ENCODE data around the gene SOCS1.
A peak's percentile ranks its signal among the peaks of the same experiment; 100 is the strongest.

Gene SOCS1

DNA sequence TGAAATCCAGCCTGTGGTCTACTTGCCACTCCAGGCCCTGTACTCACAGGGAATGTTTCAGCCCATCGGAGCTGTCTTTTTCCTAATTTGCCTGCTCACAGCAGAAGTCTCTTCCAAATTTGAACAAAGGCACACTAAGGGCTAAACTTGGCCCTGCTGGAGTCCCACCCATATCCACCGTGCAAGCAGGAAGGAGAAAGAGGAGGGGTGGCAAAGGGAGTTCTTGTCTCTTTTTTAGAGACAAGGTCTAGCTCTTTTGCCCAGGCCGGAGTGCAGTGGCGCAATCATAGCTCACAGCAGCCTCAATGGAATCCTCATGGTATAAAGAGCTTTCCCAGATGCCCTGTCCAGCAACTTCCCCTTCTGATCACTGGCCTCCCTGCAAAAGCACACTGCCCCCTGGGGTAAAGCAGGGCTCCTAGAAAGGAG lies 27.8 kb upstream of the SOCS1 start:
- DNase-seq: peak; percentile 69

DNA sequence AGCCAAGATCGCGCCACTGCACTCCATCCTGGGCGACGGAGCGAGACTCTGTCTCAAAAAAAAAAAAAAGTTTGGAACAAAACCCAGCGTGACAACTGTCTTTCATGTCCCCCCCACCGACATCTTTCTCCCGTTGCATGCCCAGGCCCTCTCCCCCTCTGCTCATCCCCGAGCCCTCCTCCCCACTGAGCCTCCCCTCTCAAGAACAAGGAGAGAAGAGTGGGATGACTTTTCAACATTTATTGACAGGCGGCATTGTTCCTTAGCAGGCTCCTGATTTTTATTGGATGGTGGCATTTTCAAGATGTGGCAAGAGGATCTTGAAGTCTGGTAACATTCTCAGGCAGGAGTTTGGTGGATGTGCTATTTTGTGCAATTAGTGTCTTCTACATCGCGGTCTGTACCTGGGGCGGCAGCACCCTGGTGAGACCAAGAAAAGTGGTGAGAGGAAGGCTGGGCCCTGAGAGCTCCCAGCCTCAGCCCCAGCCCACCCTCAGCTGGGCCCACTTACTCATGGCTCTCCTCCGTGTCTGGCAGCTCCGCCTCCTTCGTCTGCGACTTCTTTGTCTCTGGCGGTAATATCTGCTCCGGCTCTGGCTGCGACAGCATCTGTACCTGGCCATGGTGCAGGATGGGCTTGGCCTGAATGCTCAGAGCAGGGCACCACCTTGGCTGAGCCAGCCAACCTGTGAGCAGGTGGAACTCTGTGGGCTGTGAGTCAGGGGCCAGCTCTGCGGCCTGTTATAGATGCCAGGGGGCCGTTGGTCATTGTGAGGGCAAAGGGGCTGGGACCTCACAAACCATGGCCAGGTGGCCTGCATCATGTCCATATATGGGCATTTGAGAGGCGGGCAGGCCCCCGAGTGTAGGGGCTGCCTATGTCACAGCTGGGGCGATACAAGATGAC lies 24.9 kb upstream of the SOCS1 start, which contains the start of gene PRM1:
TSS of gene PRM1 (minus strand) at position 715 of the 907 bp plus-strand sequence. CDS start at position 623, 92 bp downstream.
- no peak for DNase-seq

DNA sequence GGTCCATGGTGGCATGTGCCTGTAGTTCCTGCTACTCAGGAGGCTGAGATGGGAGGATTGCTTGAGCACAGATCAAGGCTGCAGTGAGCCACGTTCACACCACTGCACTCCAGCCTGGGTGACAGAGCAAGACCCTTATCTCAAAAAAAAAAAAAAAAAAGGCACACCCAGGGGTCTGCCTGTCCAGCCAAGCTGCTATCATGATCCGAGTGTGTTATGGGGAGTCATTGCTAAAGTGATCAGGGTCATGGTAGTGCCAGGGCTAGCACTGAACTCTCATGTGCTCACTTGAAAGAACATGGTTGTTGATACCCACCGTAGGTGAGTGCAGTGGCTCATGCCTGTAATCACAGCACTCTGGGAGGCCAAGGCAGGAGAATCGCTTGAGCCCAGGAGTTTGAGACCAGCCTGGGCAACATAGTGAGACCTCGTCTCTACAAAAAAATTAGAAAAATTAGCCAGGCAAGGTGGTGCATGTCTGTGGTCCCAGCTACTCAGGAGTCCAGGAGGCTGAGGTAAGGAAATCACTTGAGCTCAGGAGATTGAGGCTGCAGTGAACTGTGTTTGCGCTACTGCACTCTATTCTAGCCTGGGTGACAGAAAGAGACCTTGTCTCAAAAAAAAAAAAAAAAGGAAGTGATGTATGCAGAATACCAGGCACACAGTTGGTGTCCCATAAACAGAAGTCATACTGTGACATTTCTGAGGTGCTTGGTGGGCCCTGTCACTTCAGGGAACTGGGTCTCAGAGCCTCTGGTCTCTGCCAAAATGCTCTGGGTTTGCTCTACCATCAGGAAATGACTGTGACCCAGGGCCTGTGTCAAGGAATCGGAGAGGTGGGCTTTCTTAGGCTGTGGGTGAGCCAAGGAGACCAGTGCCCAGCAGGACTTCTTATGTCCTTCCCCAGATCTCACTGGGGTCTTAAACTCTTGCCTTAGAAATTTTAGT lies 23.0 kb upstream of the SOCS1 start:
- DNase-seq: no peak

DNA sequence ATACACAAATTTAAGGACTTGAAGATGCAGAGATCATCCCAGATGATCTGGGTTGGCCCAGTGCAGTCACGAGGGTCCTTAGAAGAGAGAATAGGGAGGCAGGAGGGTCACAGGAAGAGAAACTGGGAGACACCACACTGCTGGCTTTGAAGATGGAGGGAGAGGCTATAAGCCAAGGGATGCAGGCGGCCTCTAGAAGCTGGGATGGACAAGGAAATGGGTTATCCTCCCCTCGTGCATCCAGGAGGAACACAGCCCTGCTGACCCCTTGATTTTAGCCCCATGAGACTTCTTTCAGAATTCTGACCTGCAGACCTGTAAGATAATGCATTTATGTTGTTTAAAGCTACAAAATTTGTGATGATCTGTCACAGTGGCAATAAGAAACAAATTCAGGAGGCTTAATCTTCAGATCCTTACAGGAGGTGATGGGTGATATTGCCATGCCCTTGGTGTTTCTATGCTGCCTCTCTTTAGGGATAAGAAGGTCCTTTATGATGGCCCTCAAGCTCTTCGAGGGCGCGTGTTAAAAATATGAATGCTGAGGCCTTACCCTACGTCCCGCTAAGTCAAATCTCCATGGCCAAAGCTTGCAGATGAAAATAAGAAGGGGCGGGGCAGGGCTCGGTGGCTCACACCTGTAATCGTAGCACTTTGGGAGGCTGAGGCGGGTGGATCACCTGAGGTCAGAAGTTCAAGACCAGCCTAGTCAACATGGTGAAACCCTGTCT lies 21.8 kb upstream of the SOCS1 start:
- DNase-seq: no peak

DNA sequence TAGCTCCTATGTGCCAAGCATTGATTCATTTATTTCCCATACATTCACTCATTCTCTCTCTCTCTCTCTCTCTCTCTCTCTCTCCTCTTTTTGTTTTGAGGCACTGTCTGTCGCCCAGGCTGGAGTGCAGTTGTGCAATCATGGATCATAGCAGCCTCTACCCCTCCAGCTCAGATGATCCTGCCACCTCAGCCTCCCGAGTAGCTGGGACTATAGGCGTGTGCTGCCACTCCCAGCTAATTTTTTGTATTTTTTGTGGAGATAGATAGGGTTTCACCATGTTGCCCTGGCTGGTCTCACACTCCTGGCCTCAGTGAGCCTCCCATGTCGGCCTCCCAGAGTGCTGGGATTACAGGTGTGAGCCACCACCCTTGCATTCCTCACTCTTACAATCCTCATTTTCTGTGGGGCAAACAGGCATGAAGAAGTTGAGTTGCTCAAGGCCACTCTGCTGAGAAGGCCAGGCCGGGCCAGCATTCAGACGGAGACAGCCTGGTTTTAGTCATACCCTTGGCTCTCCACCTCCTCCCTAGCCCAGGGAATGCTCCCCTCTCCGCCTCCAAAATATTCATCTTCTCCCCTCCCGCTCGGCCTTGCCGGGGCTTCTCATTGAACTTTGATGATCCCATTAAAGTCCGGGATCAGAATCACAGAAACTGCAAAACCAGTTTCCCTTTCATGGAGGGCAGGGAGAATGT lies 21.0 kb upstream of the SOCS1 start:
- no peak for DNase-seq

DNA sequence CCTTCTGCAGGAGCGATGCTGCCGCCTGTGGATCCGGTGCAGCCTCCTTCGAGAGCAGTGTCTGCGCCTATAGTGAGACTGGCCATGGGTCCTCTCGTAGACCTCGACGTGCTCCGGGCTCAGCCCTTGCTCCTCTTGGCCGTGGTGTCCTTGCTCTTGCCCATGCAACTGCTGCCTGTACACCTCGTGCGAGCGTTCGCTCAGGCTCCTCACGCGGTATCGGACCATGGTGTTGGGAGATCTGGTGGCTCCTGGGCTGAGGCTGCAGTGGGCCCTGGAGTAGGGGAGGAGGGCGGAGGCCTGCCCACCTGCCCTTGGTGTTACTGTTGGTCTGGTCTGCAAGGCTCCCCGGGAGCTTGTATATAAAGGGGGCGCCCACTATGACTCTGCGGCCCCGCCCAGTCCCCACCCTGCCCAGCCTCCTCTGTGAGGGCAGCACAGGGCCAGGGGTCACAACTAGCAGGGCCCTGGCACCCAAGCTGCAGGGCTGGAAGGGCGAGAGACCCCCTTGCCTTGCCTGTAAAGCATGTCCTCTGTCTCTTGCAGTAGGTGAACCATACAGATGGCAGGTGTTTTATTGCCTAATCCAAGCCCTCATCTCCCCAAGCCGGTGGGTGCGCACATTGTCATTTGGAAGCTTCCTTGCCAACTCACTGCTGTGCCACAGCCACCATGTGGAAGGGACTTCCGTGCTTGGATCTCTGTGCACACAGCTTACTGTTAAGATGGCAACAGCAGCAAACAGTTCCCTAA lies 20.3 kb upstream of the SOCS1 start, which contains the start of gene PRM2:
TSS of gene PRM2 (minus strand) at position 338 of the 753 bp plus-strand sequence. CDS start at position 228, 110 bp downstream.
- DNase-seq: no peak

DNA sequence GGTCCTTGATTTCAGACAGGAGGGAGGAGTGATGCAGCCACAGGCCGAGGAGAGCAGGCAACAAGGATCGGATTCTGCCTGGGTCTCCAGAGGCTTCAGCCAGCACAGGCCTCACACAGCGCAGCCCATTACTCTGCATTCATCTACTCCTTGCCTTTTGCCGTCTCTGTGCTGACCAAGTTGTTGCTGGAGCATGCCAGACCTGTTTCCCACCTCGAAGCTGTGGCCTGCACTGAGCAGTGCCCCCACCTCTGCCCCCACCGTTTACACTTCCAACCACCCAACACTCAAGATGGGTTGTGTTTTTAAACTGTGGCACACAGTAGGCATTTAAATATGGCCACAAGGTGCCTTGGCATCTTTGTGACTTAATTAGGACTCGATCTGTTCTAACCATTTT lies 19.0 kb upstream of the SOCS1 start:
- no peak for DNase-seq

DNA sequence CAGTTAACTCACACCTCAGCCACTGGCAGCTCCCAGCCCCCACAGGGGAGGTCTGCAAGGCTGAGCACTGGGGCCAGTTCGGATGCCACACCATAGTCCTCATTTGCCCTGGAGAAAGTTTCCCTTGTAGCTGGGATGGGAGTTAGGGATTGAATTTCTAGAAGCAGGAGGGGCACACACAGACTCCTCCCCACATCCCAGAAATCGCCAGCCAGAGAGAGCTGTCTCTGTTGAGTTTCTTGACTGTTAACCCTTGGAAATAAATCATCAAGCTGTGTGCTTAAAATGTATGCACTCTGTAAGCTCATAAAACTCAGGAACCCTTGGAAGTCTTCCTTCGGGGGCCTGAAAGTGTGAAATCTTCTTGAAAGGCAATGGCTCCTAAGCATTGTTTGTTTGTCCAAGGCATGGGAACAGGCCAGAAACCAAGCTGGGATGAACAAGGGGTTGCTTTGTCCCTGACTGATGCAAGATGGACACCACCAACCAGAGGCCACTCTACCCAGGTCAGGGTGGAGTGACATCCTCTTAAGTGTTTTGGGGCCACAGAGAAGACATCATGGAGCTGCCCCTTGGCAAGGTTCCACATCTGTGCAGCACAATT lies 17.8 kb upstream of the SOCS1 start:
- DNase-seq: peak; percentile 76

DNA sequence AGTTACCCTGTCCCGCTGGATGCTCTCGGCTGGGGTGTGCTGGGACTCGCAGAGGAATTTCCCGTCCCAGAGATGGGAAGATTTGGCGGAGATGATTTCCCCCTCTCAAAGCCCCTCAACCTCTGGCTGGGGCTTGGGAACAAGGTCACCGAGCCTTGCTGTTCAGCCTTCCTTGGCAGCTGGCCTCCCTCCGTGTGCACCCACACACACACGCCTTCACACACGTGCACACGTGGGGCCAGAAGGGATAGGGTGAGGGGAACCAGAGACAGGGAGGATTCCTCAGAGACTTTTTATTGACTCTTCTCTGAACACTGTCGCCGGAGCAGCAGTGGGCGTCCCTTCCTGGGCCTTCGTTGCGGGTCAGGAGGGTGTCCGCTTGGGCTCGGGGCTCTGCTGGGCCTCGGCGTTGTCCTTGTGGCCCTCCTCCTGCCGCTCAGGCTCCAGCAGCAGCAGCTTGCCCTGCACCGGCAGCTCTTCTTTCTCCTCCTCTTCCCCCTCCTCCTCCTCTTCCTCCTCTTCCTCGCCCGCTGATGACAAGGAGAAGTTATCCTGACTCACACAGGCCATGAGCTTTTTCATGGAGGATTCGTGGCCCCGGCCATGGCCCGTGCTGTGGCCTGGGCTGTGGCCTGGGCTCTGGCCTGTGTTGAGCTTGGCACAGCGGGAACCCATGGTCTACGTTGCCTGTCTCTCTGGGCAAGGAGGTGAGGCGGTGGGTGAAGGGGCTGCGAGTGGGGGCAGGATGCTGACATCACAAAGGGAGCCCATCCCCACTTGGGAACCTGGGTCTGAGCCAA lies 17.1 kb upstream of the SOCS1 start, which contains the start of gene PRM3:
TSS of gene PRM3 (minus strand) at position 709 of the 800 bp plus-strand sequence. CDS start at position 675, 34 bp downstream.
- no peak for DNase-seq

DNA sequence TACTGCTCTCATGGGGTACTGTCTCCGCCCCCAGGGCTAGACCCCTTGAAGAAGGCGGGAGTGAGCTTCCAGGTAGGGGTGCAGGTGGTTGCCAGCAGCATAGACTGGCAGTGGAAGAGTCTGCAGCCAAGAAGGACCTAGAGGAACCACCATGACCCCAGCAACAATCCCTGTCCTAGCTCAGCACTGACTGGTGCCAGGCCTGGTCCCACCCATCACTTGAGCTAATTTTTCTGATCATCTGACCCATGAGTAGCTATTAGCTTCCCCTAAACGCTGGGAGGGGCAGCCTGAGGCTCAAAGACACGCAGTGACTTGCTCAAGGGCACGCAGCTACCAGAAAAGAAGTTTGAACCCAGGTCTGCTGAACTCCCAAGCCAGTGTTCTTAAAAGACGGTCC lies 16.5 kb upstream of the SOCS1 start:
- no peak for DNase-seq

DNA sequence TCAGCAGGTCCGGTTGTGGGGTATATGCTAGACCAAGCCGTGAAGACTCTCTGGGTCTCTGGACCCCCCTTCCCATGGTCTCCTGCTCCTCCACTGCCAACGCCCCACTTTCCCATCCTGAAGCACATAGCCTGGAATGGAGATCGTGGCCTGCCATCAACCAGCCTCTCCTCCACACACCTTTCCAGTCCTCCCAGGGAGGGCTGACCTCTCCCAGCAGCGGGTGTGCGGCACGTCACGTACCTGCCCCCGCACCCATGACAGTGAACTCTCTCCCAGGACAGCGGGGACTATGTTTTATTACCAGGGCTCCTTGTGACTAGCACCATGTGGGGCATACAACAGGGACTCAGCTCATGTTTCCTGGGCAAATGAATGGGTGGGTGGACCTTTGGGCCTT lies 15.6 kb upstream of the SOCS1 start:
- DNase-seq: no peak

DNA sequence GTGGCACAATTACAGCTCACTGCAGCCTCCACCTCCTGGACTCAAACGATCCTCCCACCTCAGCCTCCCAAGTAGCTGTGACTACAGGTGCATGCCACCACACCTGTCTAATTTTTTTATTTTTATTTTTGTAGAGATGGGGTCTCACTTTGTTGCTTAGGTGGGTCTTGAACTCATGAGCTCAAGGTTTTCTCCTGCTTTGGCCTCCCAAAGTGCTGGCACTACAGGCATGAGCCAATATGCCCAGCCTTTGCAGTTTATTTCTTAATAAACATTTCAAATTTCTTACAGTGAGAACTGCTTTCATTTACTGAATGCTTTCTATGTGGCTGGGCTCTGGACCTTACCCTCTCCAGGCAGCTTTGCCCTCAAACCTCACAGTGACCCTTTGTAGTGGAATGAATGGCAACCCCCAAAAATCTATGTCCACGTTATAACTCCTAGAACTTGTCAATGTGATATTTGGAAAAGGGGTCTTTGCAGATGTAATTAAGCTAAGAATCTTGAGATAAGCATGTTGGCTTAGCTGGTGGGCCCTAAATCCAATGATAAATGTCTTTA lies 14.7 kb upstream of the SOCS1 start:
- DNase-seq: no peak

DNA sequence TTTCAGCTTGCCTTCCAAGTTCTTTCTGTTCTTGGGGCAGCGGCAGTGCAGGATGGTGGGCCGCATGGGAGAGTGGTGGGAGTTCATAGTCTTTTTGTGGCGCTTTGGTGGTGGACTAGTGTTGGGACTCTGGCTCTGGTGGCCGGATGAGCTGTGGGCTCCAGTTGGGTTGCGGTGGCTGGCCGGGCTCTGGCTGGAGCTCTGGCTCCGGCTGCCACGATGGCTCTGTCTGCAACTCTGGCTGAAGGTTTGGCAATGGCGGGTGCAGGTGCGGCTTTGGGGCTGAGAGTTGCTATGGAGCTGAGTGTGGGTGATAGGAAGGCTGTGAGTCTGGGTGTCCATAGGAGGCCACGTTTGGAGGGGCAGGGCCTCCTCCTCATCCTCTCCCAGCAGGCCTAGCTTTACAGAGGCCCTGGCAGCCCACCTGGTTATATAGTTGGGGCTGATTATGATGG lies 12.9 kb upstream of the SOCS1 start, which contains the start of gene TNP2:
TSS of gene TNP2 (minus strand) at position 405 of the 455 bp plus-strand sequence. CDS start at position 342, 63 bp downstream.
- no peak for DNase-seq

DNA sequence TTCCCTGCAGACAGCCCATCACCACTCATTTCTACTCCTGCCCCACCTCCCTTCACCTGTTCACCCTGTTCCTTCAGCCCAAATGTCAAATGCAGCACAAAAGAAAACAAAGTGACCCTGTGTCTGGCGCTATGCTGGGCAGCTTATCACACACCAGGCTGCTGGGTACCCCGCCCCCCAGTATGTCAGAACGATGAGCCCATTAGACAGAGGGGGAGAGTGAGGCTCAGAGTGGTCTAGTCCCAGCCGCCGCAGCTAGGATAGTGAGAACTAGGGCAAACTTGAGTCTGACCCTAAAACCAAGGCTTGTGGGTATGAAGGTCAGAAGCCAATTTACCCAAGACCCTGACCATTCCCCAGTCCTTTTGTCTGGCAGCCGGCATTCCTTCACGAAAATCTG lies 9.1 kb upstream of the SOCS1 start:
- DNase-seq: no peak

DNA sequence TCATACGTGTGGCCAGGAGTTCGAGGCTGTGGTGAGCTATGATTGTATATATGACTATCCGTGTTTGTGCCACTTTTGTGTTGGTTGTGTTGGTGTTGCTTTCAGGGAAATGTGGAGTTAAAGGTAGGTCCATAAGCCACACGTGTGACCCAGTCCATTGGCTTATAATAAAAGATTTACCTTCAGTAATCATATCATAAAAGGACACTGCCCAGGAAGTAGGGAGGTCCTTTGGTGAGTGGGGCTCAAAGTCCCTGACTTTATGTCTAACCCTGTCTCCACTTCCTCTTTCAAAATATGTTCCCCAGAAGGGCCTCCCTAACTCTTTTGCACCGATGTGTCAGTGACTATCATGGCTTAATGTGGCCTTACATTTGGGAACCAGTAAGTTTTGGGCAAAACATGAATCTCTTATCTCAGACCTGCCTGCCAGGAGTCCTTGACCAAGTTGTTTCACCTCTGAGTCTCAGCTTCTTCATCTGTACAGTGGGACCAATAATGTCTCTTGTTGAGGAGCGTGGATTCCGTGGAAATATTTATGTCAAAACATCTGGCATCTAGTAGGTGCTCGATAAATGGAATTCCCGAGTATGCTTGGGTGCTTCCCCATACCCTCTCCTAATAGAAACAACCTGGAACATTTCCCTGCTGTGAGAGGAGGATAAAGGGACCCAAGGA lies 8.3 kb upstream of the SOCS1 start:
- DNase-seq: no peak

DNA sequence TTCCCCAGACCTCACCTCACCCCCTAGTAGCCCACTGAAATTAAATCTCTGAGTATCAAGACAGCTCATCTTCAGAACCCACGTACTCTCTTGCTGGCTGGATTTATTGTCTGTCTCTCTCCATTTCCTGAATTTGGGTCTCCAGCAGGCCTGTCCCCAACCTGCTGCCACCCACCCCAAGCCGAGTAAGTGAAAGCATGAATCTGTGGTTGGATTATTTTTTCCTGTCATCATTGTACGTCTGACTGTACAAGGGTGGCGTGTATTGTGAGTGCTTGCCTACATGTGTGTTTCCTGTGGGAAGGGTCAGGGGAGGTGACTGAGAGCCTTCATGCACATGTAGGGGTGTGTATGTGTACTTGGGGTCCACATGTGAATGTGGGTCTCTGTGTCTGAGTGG lies 7.7 kb upstream of the SOCS1 start:
- DNase-seq: no peak

DNA sequence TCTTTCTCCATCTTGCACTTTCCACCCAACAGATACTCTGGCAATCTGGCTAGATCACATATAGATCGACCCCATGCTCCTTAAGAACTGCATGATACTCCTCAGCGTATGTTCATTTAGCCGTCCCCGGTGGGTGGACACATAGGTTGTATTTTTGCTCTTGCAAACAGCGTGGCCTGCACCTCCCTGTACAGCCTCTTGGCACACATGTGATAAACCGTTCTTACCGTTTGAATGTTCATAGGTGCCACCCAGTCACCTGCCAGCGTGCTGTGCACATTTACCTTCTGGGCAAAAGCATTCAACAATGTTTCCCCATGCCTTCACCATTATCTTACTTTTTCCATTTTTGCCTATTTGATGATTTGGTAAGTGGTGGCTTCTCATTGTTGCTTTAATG lies 6.9 kb upstream of the SOCS1 start:
- no peak for DNase-seq

DNA sequence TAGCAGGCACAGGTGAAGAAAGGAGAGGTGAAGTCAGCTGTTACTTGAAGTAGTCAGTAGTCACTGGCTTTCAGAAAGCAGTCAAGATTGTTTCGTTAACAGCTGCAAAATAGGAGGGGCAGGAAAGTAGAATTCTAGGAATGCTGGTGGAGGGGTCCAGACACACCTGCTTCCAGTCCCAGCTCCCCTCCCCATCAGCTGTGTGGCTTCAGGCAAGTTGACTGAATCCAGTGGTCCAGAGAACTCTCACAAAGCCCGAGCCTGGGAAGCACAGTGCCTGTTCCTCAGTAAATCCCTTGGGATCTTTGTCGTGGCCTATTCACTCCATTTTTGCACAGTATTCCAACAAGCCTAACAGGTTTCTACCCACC lies 4.6 kb upstream of the SOCS1 start:
- peak; percentile 85 for DNase-seq
